Ovary (tissue), 3 donors: Measurements from ENCODE around the gene EVX2.

Experiments
- CTCF ChIP-seq, 3 donors: fragments of 450-650 bp in 2 of 3; fragments of 200-600 bp in 1 of 3; IDR thresholded peaks; one replicate each; pipeline versions ENCODE4 v1.5.1 to v1.8.0; 2016 to 2022; ENCODE audit warnings: antibody characterized with exemption in 3 of 3, mild to moderate bottlenecking in 1 of 3
- EP300 ChIP-seq: sonication (generic); formaldehyde crosslinking; IDR thresholded peaks from one replicate; pipeline ENCODE4 v1.6.1; 2017; ENCODE audit warnings: antibody characterized with exemption
- POLR2A ChIP-seq: fragments of 450-650 bp; IDR thresholded peaks from one replicate; pipeline ENCODE4 v1.6.1; 2017; ENCODE audit warnings: antibody characterized with exemption, mild to moderate bottlenecking, moderate library complexity
- donor health status: DM: no; HTN: no; CAD: no.

GRCh38 chr2:176101842-176102241 is 18.1 kb upstream of the EVX2 start:
- TF ChIP-seq CTCF (IDR thresholded peaks at IDR 0.05) (no peak), POLR2A (no peak), EP300 (no peak)
